ENCODE measurements around the gene IFITM2. TPM values are rescaled to one million over a fixed set of nuclear protein-coding genes. Genes with fewer than 3 reads are reported as not detected.

IFITM2 gene
- polyA plus RNA-seq, 1 donor (not counting 4 experiments of a cell fraction or from before 2014, with no cell fraction given) = 83.0 TPM

DNA sequence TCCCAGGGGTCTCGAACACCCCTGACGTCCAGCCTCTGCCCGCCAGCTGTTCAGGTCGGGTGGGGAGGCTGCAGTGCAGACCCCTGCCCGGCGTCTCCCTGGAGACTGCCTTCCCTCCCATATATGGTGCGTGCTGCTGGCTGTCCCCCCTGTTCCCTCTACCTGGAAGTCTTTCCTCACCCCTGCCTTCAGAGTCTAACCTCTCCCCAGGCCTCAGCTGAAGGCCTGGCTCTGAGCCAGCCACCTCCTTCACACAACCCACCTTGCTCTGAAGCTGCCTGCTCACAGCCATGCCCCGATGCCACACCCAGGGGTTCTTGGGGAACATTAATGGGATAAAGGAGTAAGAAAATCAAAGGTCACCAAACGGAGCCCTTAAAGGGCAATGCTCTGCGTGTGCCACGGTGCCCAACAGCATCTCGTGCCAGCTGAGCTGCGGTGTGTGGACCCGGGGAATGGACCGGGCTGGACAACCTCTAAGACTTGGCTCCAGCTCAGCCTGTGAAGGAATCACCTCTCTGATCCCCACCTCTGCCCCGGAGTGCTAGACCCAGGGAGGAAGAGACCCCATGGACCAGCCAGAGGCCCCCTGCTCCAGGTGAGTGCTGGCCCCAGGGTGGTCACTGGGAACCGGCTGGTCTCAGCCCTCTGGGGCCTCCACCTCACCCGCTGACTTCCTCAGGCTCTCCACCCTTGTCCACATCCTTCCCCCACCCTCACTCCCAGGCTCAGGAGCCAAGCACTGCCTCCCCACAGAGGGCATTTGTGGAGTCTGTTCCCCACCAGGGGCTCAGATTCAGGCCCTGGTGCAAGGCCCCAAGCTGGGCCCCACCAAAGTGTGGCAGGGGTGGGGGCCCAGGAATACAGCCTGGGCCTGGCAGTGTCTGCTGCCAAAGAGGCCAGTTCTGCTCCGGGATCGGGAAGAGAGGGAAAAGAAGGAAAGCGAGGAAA lies 29.3 kb upstream of the IFITM2 start, which contains the start of gene NLRP6:
Gene NLRP6 (plus strand): TSS at position 407 of the 951 bp plus-strand sequence. CDS start 163 bp downstream, at position 570.
- H3K79me2 ChIP-seq (ENCODE audit: control insufficient read depth, insufficient read depth, low read length) = no peaks in the 10 kb centered on the region
- H3K27ac ChIP-seq (ENCODE audit: control insufficient read depth, insufficient read depth, low read length) = no peak within 1 kb of the TSS
- DNase-seq (ENCODE audit: low read depth, low spot score) (no peak), FAIRE-seq (no peak)
- H3K36me3 ChIP-seq (ENCODE audit: control insufficient read depth in 2 of 2, extremely low read depth in 1 of 2, insufficient read depth in 2 of 2, low read length in 2 of 2) = no peaks in the 10 kb centered on the region
- no peak within 1 kb of the TSS for H3K9ac ChIP-seq (ENCODE audit: control insufficient read depth, extremely low read depth, insufficient read depth, low read length)
- no peaks in the 10 kb centered on the region for H4K20me1 ChIP-seq (ENCODE audit: control insufficient read depth, extremely low read depth, insufficient read depth, low read length)
- no peaks in the 10 kb centered on the region for H3K9me1 ChIP-seq (ENCODE audit: control insufficient read depth, extremely low read depth, insufficient read depth, low read length)
- H3K9me3 ChIP-seq (ENCODE audit: control insufficient read depth, low read depth, low read length) = no peaks in the 10 kb centered on the region
- dilution Hi-C loops (cut with MboI; ENCODE audit: extremely low pct_ligation_motif_present, low sequenced_read_pairs) = no loop called here
- H3K4me1 ChIP-seq (ENCODE audit: control insufficient read depth, extremely low read depth, insufficient read depth, low read length) = no peaks in the 10 kb centered on the region
- TF ChIP-seq EZH2 (IDR thresholded peaks at IDR 0.05; ENCODE audit: low read length) = no peak
- H3K4me2 ChIP-seq (ENCODE audit: control insufficient read depth, extremely low read depth, insufficient read depth, low read depth, low read length) = no peak within 1 kb of the TSS
- H3K27me3 ChIP-seq (ENCODE audit: control insufficient read depth, extremely low read depth, insufficient read depth, low read length) = peaks cover 56% of the 10 kb centered on the region
- no peak within 1 kb of the TSS for H2AFZ ChIP-seq (ENCODE audit: control insufficient read depth, low read length)
- no peak within 1 kb of the TSS for H3K4me3 ChIP-seq (ENCODE audit: control insufficient read depth in 2 of 3, extremely low read depth in 1 of 3, insufficient read depth in 2 of 3, low read depth in 1 of 3, low read length in 3 of 3)

DNA sequence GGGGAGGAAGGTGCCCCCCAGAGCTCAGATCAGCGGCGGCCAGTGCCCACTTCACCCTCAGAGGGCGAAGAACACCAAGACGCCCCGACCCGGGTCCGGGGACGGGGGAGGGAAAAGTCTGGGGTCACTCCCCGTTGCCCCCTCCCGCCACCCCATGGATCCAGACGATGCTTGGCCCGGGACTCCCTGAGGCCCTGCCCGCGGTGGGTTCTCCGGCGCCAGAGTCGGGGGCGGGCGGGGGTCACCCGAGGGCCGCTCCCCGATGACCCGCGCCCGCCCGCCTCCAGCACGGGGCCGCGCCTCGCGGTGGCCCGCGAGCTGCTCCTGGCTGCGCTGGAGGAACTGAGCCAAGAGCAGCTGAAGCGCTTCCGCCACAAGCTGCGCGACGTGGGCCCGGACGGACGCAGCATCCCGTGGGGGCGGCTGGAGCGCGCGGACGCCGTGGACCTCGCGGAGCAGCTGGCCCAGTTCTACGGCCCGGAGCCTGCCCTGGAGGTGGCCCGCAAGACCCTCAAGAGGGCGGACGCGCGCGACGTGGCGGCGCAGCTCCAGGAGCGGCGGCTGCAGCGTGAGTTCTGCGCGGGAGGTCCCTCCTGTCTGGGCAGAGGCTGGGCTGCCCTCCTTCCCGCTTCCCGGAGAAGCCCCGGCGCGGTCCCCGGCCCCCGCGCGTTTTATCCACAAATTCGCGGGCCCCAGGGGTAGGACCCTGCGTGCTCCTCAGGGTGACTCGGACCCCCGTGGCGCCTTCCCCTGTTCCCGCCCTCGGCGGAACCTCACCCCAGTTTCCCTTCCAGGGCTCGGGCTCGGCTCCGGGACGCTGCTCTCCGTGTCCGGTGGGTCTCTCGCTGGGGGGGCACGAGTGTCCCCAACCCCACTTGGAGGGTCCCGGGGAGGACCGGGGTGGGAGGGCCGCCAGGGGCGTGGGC lies 28.3 kb upstream of the IFITM2 start:
- no peak overlapping the region for H3K4me2 ChIP-seq (ENCODE audit: control insufficient read depth, extremely low read depth, insufficient read depth, low read depth, low read length)
- no peaks in the 10 kb centered on the region for H3K36me3 ChIP-seq (ENCODE audit: control insufficient read depth in 2 of 2, extremely low read depth in 1 of 2, insufficient read depth in 2 of 2, low read length in 2 of 2)
- no peak overlapping the region for H2AFZ ChIP-seq (ENCODE audit: control insufficient read depth, low read length)
- no peaks in the 10 kb centered on the region for H3K9me1 ChIP-seq (ENCODE audit: control insufficient read depth, extremely low read depth, insufficient read depth, low read length)
- FAIRE-seq = no peak
- H3K4me1 ChIP-seq (ENCODE audit: control insufficient read depth, extremely low read depth, insufficient read depth, low read length) = no peaks in the 10 kb centered on the region
- H4K20me1 ChIP-seq (ENCODE audit: control insufficient read depth, extremely low read depth, insufficient read depth, low read length) = no peaks in the 10 kb centered on the region
- H3K9me3 ChIP-seq (ENCODE audit: control insufficient read depth, low read depth, low read length) = no peaks in the 10 kb centered on the region
- dilution Hi-C loops (cut with MboI; ENCODE audit: extremely low pct_ligation_motif_present, low sequenced_read_pairs) = no loop called here
- peaks cover 56% of the 10 kb centered on the region for H3K27me3 ChIP-seq (ENCODE audit: control insufficient read depth, extremely low read depth, insufficient read depth, low read length)
- DNase-seq (ENCODE audit: low read depth, low spot score) = no peak
- H3K79me2 ChIP-seq (ENCODE audit: control insufficient read depth, insufficient read depth, low read length) = no peaks in the 10 kb centered on the region
- H3K9ac ChIP-seq (ENCODE audit: control insufficient read depth, extremely low read depth, insufficient read depth, low read length) = no peak overlapping the region
- no peak overlapping the region for H3K27ac ChIP-seq (ENCODE audit: control insufficient read depth, insufficient read depth, low read length)
- no peak overlapping the region for H3K4me3 ChIP-seq (ENCODE audit: control insufficient read depth in 2 of 3, extremely low read depth in 1 of 3, insufficient read depth in 2 of 3, low read depth in 1 of 3, low read length in 3 of 3)
- TF ChIP-seq, protein P1, sequence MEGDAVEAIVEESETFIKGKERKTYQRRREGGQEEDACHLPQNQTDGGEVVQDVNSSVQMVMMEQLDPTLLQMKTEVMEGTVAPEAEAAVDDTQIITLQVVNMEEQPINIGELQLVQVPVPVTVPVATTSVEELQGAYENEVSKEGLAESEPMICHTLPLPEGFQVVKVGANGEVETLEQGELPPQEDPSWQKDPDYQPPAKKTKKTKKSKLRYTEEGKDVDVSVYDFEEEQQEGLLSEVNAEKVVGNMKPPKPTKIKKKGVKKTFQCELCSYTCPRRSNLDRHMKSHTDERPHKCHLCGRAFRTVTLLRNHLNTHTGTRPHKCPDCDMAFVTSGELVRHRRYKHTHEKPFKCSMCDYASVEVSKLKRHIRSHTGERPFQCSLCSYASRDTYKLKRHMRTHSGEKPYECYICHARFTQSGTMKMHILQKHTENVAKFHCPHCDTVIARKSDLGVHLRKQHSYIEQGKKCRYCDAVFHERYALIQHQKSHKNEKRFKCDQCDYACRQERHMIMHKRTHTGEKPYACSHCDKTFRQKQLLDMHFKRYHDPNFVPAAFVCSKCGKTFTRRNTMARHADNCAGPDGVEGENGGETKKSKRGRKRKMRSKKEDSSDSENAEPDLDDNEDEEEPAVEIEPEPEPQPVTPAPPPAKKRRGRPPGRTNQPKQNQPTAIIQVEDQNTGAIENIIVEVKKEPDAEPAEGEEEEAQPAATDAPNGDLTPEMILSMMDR (optimal IDR thresholded peaks at IDR 0.05 in 1 of 3, IDR thresholded peaks at IDR 0.05 in 1 of 3, conservative IDR thresholded peaks at IDR 0.05 in 1 of 3; ENCODE audit: extremely low read depth in 1 of 3, insufficient read depth in 2 of 3, low read length in 3 of 3) = no peak
- no peak for TF ChIP-seq EZH2 (IDR thresholded peaks at IDR 0.05; ENCODE audit: low read length)
